ENCODE results near the gene FSD2.
"Not testable (repeated sequence)": the region's sequence is repeated elsewhere in the genome, so short reads cannot be mapped to it uniquely, and the experiment has no call there.

The FSD2 gene

GRCh38 chr15:82731527-82731926 is 74.3 kb downstream of the FSD2 start:
- DNase-seq (ENCODE audit: low read depth): no peak

DNA sequence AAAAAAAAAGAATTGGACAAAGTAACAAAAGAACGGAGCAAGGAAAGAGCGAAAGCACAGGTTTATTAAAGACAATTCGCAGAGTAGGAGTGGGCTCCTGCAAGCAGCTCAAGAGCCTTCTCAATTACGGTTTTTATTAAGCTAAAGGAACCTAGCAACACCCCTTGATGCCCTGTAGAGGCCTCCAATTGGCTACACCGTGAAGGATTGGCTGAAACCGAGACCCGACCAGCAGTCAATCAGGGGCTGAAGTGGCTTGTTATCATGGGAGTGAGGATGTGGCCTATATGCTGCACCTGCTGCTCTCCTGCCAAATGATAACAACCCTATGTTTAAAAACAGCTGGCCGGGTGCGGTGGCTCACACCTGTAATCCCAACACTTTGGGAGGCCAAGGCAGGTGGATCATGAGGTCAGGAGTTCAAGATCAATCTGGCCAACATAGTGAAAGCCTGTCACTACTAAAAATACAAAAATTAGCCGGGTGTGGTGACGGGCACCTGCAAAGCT is 75.8 kb downstream of the FSD2 start:
- DNase-seq (ENCODE audit: low read depth): no peak

GRCh38 chr15:82726816-82727215 is 79.1 kb downstream of the FSD2 start:
- no peak for DNase-seq (ENCODE audit: low read depth)

- DNase-seq (ENCODE audit: low read depth): no peak
Observed at GRCh38 chr15:82715003-82715402, 90.9 kb downstream of the FSD2 start.

DNA sequence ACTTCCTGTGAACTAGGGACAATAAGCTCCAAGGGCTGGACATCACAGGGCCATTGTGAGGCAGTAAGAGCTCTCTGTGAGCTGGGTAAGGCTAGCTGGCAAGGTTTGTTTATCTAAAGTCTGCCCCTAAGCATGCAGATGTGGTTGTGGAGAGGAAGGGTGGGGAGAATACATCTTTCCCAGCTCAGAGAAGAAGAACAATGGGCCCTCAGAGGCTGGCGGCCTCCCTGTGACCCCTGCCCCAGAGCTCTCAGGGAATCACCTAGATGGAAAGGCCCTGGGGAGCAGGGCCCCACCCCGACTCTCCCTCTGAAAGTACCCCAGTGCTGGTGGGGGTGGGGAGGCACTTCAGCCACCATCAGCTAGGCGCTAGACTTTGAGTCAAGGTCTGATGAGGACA is 91.9 kb downstream of the FSD2 start:
- DNase-seq (ENCODE audit: low read depth): no peak

DNA sequence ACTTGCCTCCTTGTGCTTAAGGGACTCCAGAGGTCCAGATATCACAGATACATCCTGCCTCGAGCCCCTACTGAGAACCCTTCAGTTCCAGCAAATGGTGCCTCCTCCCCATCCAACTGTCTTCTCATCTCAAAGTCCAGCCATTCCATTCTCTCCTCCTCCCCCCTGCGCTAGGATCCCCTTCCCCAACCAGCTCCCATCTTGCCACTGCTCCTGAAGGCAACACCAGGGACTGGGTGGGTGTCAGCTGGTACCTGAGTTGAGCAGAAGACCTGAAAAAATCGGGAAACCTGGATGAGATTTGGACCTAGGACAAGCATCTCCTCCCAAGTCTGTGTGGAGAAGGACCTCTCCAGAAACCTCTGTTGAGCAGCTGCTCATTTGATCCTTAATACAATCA is 93.8 kb downstream of the FSD2 start:
- DNase-seq (ENCODE audit: low read depth): no peak

GRCh38 chr15:82710926-82711490 is 94.9 kb downstream of the FSD2 start:
- no peak for DNase-seq (ENCODE audit: low read depth)

DNA sequence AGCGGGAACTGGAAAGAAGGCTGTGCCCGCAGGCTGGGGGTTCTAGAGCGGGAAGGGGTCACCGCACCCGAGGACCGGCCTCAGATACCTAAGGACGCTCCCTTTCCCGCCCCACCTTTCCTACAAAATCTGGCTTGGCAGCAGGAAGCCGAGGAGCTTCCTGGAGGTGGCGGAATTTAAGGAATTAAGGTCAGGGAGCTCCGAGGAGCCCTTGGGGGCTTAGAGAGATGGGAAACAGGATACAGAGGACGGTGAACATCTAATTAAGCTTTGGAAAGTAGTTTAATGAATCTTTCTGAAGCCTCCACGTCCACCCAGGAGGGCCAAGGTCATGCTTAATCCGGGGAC is 95.7 kb downstream of the FSD2 start:
- no peak for DNase-seq (ENCODE audit: low read depth)

GRCh38 chr15:82709421-82710207 is 96.3 kb downstream of the FSD2 start, which contains the start of gene AP3B2:
TSS of gene AP3B2 (minus strand) at chr15:82709875. CDS start at chr15:82709706, 169 bp downstream.
- DNase-seq (ENCODE audit: low read depth): peak; percentile 51

DNA sequence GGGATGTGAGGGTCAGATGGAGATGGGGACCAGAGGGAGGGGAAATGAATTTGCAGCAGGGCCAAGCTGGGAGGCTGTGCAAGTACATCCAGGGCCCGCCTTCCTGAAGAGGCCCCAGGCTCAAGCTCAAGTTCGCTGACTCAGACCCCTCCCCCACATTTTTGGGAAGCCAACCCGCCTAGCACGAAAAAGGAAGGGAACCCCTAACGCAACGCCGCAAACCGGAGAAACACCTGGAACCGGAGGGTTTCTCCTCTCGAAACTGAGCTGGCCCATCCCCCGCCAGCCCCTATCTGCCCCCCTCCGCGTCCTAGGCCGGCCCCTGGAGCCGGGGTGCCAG is 96.8 kb downstream of the FSD2 start:
- DNase-seq (ENCODE audit: low read depth): no peak

GRCh38 chr15:82705856-82706255 is 100.0 kb downstream of the FSD2 start:
- not testable (repeated sequence) for DNase-seq (ENCODE audit: low read depth)
